KG1 (cell line): ENCODE measurements around the gene CCR5AS.
"Not testable (repeated sequence)": the region's sequence is repeated elsewhere in the genome, so short reads cannot be mapped to it uniquely, and the experiment has no call there.

Source experiments
- DNase-seq: peaks from one replicate; lab custom pipeline; 2025; lab: John Stamatoyannopoulos, UW

The CCR5AS gene

GRCh38 chr3:46429250-46429649 is 22.4 kb upstream of the CCR5AS start:
- no peak for DNase-seq

DNA sequence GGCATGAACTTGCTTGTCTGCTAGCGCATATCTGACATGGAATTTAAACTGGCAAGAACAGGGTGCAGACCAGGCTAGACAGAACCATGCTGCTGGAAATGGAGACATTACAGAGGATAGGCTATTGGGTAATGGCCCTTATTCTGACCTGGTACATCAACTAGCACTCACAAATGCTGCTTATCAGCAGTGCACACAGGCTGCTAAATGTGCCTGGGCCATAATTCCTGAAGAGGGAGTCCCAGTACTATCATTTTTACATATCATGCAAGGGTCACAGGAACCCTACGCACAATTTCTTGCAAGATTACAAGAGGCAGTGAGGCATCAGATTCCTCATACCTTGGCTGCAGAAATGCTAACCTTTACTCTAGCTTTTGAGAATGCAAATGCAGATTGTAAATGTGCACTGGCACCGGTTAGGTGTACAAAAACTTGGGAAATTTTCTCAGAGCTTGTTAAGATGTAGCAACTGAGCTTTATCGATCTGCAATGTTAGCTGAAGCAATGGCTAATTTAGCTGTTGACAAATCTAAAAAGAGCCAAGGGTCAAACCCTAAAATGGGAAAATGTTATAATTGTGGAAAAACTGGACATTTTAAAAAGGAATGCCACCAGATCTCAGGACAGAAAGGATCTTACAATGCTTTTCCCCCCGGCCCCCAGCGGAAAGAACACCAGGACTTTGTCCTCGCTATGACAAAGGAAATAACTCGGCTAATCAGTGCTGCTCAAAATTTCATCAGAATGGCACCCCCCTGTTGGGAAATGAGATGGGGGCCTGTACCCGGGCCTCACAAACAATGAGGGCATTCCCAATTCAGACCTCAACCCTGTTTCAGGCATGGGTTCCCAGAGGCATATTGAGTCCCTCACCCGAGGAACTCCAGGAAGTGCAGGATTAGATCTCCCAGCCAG is 21.3 kb upstream of the CCR5AS start:
- no peak for DNase-seq

GRCh38 chr3:46427404-46427803 is 20.5 kb upstream of the CCR5AS start:
- DNase-seq = not testable (repeated sequence)

- not testable (repeated sequence) for DNase-seq
Measured at GRCh38 chr3:46426476-46426875, 19.6 kb upstream of the CCR5AS start.

- DNase-seq = no peak
Measured at GRCh38 chr3:46423588-46423987, 16.7 kb upstream of the CCR5AS start.

DNA sequence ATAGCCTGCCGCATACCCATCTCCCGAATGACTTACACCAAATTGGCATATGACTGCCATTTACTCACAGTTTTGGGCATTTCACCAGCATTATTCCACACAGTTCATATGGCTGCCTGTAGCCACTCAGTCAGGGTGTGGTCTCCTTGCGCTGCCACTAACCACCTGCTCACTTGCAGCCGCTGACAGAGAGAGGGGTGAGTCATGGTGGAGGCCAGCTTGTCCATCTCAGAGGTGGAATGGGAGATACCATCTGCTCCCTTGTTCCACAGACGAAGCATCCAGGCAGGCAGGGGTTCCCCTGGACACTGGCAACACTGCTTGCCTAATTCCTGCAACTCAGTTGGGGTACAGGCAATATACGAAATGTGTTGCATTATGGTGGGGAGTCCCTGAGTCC is 15.8 kb upstream of the CCR5AS start:
- no peak for DNase-seq

DNA sequence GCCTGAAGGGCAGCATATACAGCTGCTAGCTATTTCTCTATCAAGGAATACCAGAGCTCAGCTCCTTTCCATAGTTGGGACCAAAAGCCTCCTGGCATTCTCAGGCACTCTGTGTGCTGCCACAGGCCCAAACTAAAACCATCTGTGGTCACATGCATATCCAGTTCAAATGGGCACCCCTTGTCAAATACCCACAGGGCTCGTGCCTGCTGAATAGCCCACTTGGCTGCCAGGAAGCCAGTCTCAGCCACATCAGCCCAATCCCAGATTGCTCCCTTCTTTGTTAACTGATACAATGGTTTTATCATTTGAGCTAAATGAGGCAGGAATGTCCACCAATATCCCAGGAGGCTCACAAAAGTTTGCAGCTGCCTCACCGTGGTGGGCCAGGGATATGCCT is 14.1 kb upstream of the CCR5AS start:
- no peak for DNase-seq

- no peak for DNase-seq
Measured at GRCh38 chr3:46419816-46420215, 12.9 kb upstream of the CCR5AS start.

- no peak for DNase-seq
Measured at GRCh38 chr3:46417841-46418611, 11.2 kb upstream of the CCR5AS start.

- no peak for DNase-seq
Measured at GRCh38 chr3:46416811-46417510, 10.1 kb upstream of the CCR5AS start.

DNA sequence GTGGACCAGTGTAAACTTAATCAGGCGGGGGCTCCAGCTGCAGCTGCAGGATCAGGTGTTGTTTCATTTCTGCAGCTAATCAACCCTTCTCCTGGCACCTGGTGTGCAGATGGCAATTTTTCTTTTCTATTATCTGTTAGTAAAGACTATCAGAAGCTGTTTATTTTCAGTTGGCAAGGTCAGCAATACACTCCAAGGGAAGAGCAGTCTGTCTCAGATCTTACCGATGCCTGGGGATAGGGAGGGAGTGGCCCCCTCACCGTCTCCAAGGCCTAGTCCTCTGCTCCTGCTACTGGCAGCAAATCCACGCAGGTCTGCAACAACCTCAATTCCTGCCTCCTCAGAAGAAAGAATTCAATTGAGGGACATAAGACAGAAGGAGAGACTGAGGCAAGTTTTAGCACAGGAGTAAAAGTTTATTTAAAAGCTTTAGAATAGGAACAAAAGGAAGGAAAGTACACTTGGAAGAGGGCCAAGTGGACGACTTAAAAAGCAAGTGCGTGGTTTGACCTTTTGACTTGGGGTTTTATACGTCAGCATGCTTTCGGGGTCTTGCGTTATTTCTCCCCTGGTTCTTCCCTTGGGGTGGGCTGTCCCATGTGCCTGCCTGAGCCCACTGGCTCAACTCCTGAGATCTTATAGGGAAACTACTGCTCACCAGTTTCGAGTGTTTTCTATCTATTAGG is 9.4 kb upstream of the CCR5AS start:
- no peak for DNase-seq

GRCh38 chr3:46414739-46415138 is 7.9 kb upstream of the CCR5AS start:
- no peak for DNase-seq

DNA sequence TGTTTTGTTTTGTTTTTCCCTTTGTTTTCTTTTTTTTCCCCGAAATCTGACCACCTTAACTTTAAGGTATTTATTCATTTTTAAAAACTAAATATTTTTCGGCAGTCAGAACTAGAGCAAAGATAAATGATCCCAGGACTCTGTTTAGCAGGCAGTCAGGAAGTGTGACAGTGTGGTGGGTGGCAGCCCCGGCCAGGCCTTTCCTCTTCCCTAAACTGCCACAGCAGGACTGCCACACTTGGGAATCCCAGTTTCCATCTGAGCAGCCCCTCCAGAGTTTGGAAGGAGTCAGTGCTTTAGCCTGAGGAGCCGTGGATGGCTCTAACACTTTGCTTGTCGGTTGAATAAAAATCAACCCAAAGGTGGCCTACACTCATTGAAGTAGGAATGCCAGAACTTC is 7.1 kb upstream of the CCR5AS start:
- DNase-seq = no peak

DNA sequence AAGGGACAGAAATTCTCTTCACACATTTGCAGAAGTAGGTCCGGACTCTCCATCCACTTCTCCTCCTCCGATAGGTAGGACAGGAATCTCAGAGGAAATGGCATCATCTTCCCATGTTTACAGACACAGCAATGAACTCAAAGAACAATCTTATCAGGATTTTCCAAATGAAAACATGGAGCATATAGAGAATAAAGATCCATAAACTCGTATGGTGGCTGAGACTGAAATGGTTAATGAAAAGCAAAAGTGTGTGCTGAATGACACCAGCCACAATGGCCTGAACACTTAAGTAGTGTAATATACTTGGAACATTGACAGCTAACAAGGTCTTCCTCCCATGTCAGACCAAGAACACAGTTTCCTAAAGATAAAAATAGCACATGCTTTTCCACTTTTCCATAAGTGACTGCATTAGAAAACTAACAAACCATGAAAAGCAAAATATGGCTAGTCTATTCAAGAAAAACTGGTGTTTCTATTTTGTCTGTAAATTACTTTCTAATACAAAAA is 6.0 kb upstream of the CCR5AS start:
- no peak for DNase-seq

DNA sequence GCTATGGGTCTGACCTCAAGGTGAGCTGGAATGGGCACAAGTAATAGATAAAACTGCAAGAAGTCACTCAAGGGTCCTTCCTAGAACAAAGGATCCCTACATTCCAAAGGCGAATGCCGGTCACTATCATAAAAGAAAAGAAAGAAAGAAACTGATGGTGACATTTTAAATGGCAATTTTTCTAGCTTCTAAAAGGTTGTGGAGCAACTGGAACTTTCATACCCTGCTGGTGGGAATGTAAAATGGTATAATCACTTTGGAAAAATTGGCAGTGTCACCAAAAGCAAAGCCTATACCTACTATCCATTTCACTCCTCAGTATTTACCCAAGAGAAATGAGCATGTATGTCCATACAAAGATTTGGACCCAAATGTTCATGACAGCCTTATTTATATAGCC is 4.4 kb upstream of the CCR5AS start:
- DNase-seq = no peak

- no peak for DNase-seq
Measured at GRCh38 chr3:46410669-46411068, 3.8 kb upstream of the CCR5AS start.

DNA sequence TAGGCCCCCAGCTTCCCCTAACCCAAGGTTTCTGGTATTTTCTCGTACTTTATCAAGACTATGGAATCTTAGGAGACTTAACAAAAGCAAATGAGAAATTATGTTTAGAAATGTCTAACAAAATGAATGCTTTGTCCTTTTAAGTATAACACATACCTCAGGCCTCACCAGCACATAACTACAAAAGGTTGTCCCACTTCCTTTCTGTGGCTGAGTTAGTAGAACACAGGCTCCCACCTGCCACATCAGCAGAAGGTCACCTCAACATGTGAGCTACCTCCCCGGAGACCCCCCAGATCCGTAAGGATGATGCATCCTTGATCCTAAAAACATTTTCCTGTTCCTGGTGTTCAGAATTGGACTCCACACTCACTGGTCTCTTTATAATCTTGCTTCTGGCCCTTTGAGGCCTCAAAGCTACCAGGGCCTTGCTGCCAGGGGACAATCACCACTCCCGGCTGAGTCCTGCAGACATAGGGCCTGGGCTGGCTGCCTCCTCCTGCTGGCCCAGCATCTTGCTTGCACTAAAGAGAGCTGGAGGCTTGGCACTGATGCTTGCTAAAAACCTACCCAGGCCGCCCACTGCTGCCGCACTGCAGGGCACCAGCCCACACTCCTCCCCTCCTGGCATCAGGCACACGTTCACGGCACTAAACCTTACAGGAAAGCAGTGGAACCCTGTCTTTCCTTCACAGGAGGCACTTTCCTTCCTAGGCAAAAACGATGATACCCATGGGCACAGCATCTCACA is 3.0 kb upstream of the CCR5AS start:
- DNase-seq = no peak

GRCh38 chr3:46408853-46409252 is 2.0 kb upstream of the CCR5AS start:
- no peak for DNase-seq

GRCh38 chr3:46407970-46408369 is 1.1 kb upstream of the CCR5AS start:
- DNase-seq = no peak

DNA sequence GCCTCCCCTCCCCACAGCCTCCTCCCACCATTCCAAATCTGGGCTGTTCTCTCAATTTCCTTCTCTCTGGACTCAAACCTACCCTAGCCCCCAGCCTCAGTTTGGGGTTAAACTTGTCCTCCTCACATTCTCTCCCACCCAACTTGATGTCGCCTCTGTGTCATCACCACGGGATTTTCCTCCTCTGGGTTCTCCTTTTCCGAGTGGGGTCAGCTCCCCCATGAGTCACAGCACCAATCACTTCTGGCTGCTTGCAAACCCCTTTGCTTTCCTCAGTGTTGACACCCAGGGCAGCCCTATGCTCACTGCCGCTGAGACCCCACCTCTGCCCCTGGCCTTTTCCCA is 451 bp downstream of the CCR5AS start:
- DNase-seq = no peak
